Right lobe of liver (tissue), 6 donors: Measurements from ENCODE around the gene ARHGAP22. TPM values are rescaled to one million over a fixed set of nuclear protein-coding genes. Genes with fewer than 3 reads are reported as not detected.
A peak's percentile ranks its signal among the peaks of the same experiment; 100 is the strongest.

ENCODE experiments used
- ATAC-seq, 4 donors: fragments of 200-7000 bp; cut with Tn5 transposase; one replicate each; pipeline ENCODE4 v1.9.1; 2020; ENCODE audit warnings: mild to moderate bottlenecking in 4 of 4, moderate library complexity in 4 of 4
- DNase-seq, 3 donors: peaks; one replicate each; pipeline ENCODE4 v3.0.0-alpha.2; 2020
- H3K27ac ChIP-seq, 3 donors: fragments of 200-600 bp; one replicate each; pipeline ENCODE4 v1.8.0; 2022
- H3K27me3 ChIP-seq, 2 donors: fragments of 200-600 bp; one replicate each; pipeline ENCODE4 v1.8.0; 2022
- H3K36me3 ChIP-seq, 4 donors: fragments of 200-600 bp; sonication (generic) in 1 of 4; one replicate each; pipeline versions ENCODE4 v1.5.1 to v1.8.0; 2017 to 2022; ENCODE audit warnings: control low read depth in 1 of 4
- H3K4me1 ChIP-seq, 4 donors: fragments of 200-600 bp; sonication (generic) in 1 of 4; one replicate each; pipeline versions ENCODE4 v1.5.1 to v1.8.0; 2017 to 2022; ENCODE audit warnings: control low read depth in 1 of 4
- H3K4me3 ChIP-seq, 3 donors: fragments of 200-600 bp; one replicate each; pipeline ENCODE4 v1.8.0; 2022
- H3K9me3 ChIP-seq, 4 donors: fragments of 200-600 bp; sonication (generic) in 1 of 4; one replicate each; pipeline versions ENCODE4 v1.5.1 to v1.8.0; 2017 to 2022; ENCODE audit warnings: control low read depth in 1 of 4
- CTCF ChIP-seq, 4 donors: fragments of 200-600 bp in 3 of 4; fragments of 450-650 bp in 1 of 4; IDR thresholded peaks; one replicate each; pipeline versions ENCODE4 v1.5.1 to v1.8.0; 2016 to 2022; ENCODE audit warnings: antibody characterized with exemption in 4 of 4, mild to moderate bottlenecking in 2 of 4
- POLR2A ChIP-seq: fragments of 450-650 bp; IDR thresholded peaks from one replicate; pipeline ENCODE4 v1.6.1; 2017; ENCODE audit warnings: antibody characterized with exemption, mild to moderate bottlenecking
- WGBS: methylation state at CpG from one replicate; pipeline ENCODE4 v1.1.6; 2018; ENCODE audit warnings: low coverage, low lambda C conversion rate; ENCODE audit not compliant: insufficient coverage; ENCODE audit errors: missing lambda C conversion rate; 5-methylcytosine and 5-hydroxymethylcytosine counted together
- intact Hi-C, 2 donors: fragments of 100-400 bp; cut with DNase I; formaldehyde crosslinking; loops; one replicate each; pipeline versions ENCODE4 v1.11.2 to v1.14.1; 2022
- total RNA-seq, 6 experiments: library from RNA; depleted of rRNA in 2 of 6; stranded (reverse); fragments of >200 nt in 2 of 6; fragmentation: NEBNext Ultra II Directional in 3 of 6; extraction: Animal tissue kit (Norgen Biotek cat#: 25700) in 3 of 6; gene quantifications; one replicate each; pipeline versions ENCODE4 v1.1.0 to v1.2.4, GENCODE V29; 2016 to 2023
- donor health status: DM: no; HTN: yes; CAD: no.
- donor health status: DM: no; HTN: no; CAD: no.
- donor health status: DM: no; HTN: no; CAD: no.
- donor health status: DM: no; HTN: yes; CAD: no.
- donor health status: DM: no; HTN: yes; CAD: no.

ARHGAP22 gene
- total RNA-seq, 6 experiments from 2014 or later, result 0.22 to 3.6 (median 0.64) TPM

DNA sequence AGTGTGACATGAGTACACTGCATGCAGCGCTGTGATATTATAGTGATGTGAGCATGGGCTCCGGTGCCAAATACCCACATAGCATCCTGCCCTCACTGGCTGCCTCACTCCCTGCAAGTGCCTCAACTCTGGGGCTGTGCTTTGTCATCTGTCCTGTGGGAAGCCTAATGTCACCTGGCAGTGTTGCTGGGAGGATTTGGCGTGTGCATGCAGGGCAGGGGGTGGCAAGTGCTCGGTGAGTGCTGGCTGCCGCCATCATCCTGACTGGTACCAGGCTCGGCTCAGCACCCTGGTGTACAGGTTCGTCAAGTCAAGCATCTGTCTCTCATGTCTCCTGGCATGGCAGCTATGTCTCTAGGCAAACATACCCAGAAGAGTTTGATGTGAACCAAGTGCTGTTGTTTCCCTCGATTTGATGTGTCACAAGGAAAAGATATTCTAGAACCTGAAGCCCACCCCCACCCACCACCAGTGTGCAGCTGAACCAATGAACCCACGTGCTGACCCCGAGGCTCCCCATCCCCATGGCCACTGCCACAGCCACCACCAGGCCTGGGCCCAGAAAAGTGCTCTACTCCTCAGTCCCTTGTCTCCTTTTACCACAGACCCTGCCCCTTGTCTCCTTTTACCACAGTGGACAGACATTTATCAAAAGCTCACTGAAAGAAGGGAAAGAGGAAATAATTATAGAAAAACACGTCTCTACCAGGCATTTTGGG lies 162.6 kb downstream of the ARHGAP22 start:
- no peaks in the 10 kb centered on the region for H3K36me3 ChIP-seq
- intact Hi-C loops, result no loop called here
- H3K4me1 ChIP-seq, result no peaks in the 10 kb centered on the region
- DNase-seq (peak in 1 of 3 donors; percentile 31), ATAC-seq (no peak)
- H3K27me3 ChIP-seq, result no peaks in the 10 kb centered on the region
- no peak overlapping the region for H3K4me3 ChIP-seq
- H3K27ac ChIP-seq, result no peak overlapping the region
- no peaks in the 10 kb centered on the region for H3K9me3 ChIP-seq
- TF ChIP-seq CTCF (IDR thresholded peaks at IDR 0.05) (no peak), POLR2A (no peak)
- WGBS, result 75% methylated on average over 3 of the region's 11 CpGs

- no peak for ATAC-seq
- Histone ChIP-seq H3K9me3 (no peaks in the 10 kb centered on the region), H3K4me3 (no peak overlapping the region), H3K27ac (no peak overlapping the region), H3K36me3 (no peaks in the 10 kb centered on the region), H3K4me1 (peaks cover 0 to 2% (median 0%) of the 10 kb centered on the region in 4 donors), H3K27me3 (no peaks in the 10 kb centered on the region)
- no CpG with 5 or more reads among the region's 4 CpGs for WGBS
- intact Hi-C loops, result no loop called here
- no peak for DNase-seq
- no peak for TF ChIP-seq POLR2A
These were observed 164.1 kb downstream of the ARHGAP22 start for GRCh38 chr10:48440771-48441170.

DNA sequence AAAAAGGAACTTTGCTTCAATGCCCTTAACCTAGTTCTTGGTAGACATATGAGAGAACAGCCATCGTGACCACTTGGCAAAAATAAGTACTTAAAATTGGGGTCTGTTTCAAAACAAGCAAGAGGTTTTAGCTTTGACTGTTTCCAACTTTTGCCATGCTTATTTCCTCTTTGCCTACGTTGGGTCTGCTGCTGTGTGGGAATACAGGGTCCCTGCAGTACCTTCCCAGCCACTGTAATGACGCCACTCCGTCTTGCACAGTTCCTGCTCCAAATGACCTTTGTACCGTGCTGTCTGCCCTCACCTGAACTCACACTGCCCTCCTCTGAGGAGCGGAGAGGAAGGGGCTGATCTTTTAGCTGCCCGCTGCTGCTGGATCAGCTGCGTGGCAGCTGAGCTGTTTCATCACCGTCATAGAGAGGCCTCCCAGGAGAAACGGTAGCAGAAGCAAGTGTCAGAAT lies 165.3 kb downstream of the ARHGAP22 start:
- Histone ChIP-seq H3K4me3 (no peak overlapping the region), H3K27ac (no peak overlapping the region), H3K27me3 (no peaks in the 10 kb centered on the region), H3K9me3 (no peaks in the 10 kb centered on the region), H3K36me3 (no peaks in the 10 kb centered on the region), H3K4me1 (peaks cover 0 to 2% (median 0%) of the 10 kb centered on the region in 4 donors)
- DNase-seq (peak in 2 of 3 donors; percentile 45 to 51), ATAC-seq (peak; percentile 76 to 83 (median 78))
- intact Hi-C loops, result no loop called here
- TF ChIP-seq CTCF (IDR thresholded peaks at IDR 0.05) (no peak), POLR2A (no peak)
- 42% methylated on average over 10 of the region's 10 CpGs for WGBS

DNA sequence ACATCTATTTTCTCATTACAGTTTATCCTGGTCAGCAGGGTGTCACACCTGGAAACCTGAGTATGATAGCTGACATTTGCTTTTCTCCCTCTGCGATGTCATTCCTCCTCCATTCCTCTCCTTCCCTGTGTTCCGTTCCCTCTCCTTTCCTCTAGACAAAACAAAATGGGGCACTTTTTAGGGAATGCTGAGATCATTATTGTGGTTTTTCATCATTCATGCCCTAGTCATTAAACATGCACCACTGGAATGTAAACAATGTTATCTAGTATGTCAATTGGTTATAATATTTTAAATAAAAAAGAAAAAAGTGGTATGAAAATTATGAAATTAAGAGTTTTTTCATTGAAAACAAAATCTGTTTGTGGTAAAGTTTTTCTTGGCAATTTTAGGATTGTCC lies 165.8 kb downstream of the ARHGAP22 start:
- TF ChIP-seq CTCF (IDR thresholded peaks at IDR 0.05) (no peak), POLR2A (no peak)
- Histone ChIP-seq H3K27ac (no peak overlapping the region), H3K4me1 (peaks cover 0 to 2% (median 0%) of the 10 kb centered on the region in 4 donors), H3K9me3 (no peaks in the 10 kb centered on the region), H3K36me3 (no peaks in the 10 kb centered on the region), H3K4me3 (no peak overlapping the region), H3K27me3 (no peaks in the 10 kb centered on the region)
- WGBS, result 83% methylated on average over 2 of the region's 2 CpGs
- DNase-seq (no peak), ATAC-seq (no peak)
- intact Hi-C loops, result no loop called here

- no peak for DNase-seq
- 95% methylated on average over 3 of the region's 3 CpGs for WGBS
- TF ChIP-seq POLR2A (no peak), CTCF (IDR thresholded peaks at IDR 0.05) (no peak)
These were observed 167.3 kb downstream of the ARHGAP22 start for GRCh38 chr10:48437546-48437945.

More at GRCh38 chr10:48437546-48437945, 167.3 kb downstream of the ARHGAP22 start:
- no peaks in the 10 kb centered on the region for H3K9me3 ChIP-seq
- H3K27ac ChIP-seq, result no peak overlapping the region
- intact Hi-C loops, result no loop called here
- H3K4me3 ChIP-seq, result no peak overlapping the region
- no peaks in the 10 kb centered on the region for H3K27me3 ChIP-seq
- H3K36me3 ChIP-seq, result no peaks in the 10 kb centered on the region
- H3K4me1 ChIP-seq, result peaks cover 0 to 2% (median 0%) of the 10 kb centered on the region in 4 donors
- ATAC-seq, result no peak
